Calu3 (cell line): ENCODE measurements around the gene CBX7. TPM values are rescaled to one million over a fixed set of nuclear protein-coding genes. Genes with fewer than 3 reads are reported as not detected.
"Not testable (repeated sequence)": the region's sequence is repeated elsewhere in the genome, so short reads cannot be mapped to it uniquely, and the experiment has no call there.

Experiments
- BruUV-seq: library from RNA; stranded (reverse); fragments of 400-500 nt; replicated peaks from 2 replicates; lab custom pipeline; 2021; lab: Mats Ljungman, UMichigan
- CTCF ChIA-PET: fragments of 300-600 bp; sonication (Branson Sonifier 250); formaldehyde crosslinking; loops from one replicate; lab custom pipeline; 2022; ENCODE audit warnings: antibody characterized with exemption; lab: Charles Lee
- DNase-seq: peaks from one replicate; pipeline ENCODE4 v3.0.0; 2022
- H3K27ac Mint-ChIP-seq: one replicate; pipeline ENCODE4 v1.8.0; 2022; ENCODE audit warnings: mixed read lengths; ENCODE audit not compliant: unreplicated experiment
- H3K27me3 Mint-ChIP-seq: one replicate; pipeline ENCODE4 v1.8.0; 2022; ENCODE audit warnings: mixed read lengths; ENCODE audit not compliant: unreplicated experiment
- H3K36me3 Mint-ChIP-seq: one replicate; pipeline ENCODE4 v1.8.0; 2022; ENCODE audit warnings: mild to moderate bottlenecking, moderate library complexity, mixed read lengths; ENCODE audit not compliant: insufficient read depth, unreplicated experiment
- H3K4me1 Mint-ChIP-seq: one replicate; pipeline ENCODE4 v1.8.0; 2022; ENCODE audit warnings: mild to moderate bottlenecking, low read depth, mixed read lengths; ENCODE audit not compliant: unreplicated experiment
- H3K4me3 Mint-ChIP-seq: one replicate; pipeline ENCODE4 v1.8.0; 2022; ENCODE audit warnings: mild to moderate bottlenecking, low read depth, moderate library complexity, mixed read lengths; ENCODE audit not compliant: unreplicated experiment
- H3K9me3 Mint-ChIP-seq: one replicate; pipeline ENCODE4 v1.8.0; 2022; ENCODE audit warnings: low read depth, mixed read lengths; ENCODE audit not compliant: unreplicated experiment
- intact Hi-C: fragments of 100-400 bp; cut with micrococcal nuclease; formaldehyde crosslinking; loops from one replicate; pipeline ENCODE4 v1.10.0; 2022; ENCODE audit not compliant: unreplicated experiment
- total RNA-seq: library from RNA; stranded (reverse); gene quantifications from 2 replicates; pipeline ENCODE4 v1.2.3, GENCODE V29; 2022
- TF ChIP-seq, protein P1 (sequence below): fragments of 200-600 bp; IDR thresholded peaks from one replicate; pipeline ENCODE4 v1.8.0; 2022; ENCODE audit warnings: antibody characterized with exemption; ENCODE audit not compliant: unreplicated experiment

CBX7 gene
- total RNA-seq, 1 experiment from 2014 or later = 10.5 TPM

DNA sequence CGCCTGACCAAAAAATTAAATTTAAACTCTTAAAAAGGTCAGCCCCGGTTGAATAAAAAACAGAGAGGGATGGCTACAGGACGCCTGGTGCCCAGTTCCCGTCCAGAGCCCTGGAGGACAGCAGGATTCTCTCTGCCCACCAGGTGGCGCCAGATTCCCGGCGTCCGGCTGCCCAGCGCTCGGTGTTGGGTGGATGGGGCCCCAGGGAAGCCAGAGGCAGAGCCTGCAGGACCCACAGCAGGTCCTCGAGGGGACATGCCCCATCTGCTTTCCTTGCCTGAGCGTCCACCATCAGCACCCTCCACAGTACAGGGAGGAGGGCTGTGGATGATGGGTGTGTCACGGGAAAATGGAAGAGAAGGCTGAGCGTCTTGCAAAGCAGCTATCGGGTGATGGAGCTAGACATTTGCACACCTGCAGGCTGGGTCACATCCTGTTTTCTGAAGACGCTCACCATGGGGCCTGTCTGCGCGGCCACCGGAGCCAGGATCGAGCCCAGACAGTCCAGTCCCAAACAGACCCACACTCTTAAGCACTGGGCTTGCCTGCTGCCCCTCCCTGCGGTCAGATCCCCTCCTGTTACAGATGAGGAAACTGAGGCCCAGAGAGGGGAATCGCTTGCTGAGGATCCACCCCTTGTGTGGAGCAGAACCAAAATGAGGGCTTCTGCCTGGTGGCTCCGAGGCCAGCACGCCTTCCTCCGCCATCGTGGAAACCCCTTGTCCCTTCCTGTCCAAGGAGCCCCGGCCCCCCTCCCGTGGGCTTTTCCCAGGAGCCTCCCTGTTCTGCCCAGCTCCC is 18.5 kb upstream of the CBX7 start:
- DNase-seq = peak; percentile 93
- Mint-ChIP-seq H3K4me3 (no peak overlapping the region), H3K4me1 (peaks cover 63% of the 10 kb centered on the region), H3K9me3 (no peaks in the 10 kb centered on the region), H3K36me3 (peaks cover 26% of the 10 kb centered on the region), H3K27ac (peak overlapping the region; percentile 0), H3K27me3 (no peaks in the 10 kb centered on the region)
- CTCF ChIA-PET = interaction anchor here (0.6 to 2.5 kb wide), 11 partner anchors 35 to 358 kb away, joined by 3 to 29 read pairs (median 3); no protein-coding TSS in a partner anchor
- no TSS peak for BruUV-seq
- TF ChIP-seq, protein P1, sequence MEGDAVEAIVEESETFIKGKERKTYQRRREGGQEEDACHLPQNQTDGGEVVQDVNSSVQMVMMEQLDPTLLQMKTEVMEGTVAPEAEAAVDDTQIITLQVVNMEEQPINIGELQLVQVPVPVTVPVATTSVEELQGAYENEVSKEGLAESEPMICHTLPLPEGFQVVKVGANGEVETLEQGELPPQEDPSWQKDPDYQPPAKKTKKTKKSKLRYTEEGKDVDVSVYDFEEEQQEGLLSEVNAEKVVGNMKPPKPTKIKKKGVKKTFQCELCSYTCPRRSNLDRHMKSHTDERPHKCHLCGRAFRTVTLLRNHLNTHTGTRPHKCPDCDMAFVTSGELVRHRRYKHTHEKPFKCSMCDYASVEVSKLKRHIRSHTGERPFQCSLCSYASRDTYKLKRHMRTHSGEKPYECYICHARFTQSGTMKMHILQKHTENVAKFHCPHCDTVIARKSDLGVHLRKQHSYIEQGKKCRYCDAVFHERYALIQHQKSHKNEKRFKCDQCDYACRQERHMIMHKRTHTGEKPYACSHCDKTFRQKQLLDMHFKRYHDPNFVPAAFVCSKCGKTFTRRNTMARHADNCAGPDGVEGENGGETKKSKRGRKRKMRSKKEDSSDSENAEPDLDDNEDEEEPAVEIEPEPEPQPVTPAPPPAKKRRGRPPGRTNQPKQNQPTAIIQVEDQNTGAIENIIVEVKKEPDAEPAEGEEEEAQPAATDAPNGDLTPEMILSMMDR = peak; percentile 95
- intact Hi-C loops = loop anchor here (2.0 to 10.0 kb wide), 2 partner anchors 74 to 140 kb away; partner anchors contain the start of gene PDGFB

DNA sequence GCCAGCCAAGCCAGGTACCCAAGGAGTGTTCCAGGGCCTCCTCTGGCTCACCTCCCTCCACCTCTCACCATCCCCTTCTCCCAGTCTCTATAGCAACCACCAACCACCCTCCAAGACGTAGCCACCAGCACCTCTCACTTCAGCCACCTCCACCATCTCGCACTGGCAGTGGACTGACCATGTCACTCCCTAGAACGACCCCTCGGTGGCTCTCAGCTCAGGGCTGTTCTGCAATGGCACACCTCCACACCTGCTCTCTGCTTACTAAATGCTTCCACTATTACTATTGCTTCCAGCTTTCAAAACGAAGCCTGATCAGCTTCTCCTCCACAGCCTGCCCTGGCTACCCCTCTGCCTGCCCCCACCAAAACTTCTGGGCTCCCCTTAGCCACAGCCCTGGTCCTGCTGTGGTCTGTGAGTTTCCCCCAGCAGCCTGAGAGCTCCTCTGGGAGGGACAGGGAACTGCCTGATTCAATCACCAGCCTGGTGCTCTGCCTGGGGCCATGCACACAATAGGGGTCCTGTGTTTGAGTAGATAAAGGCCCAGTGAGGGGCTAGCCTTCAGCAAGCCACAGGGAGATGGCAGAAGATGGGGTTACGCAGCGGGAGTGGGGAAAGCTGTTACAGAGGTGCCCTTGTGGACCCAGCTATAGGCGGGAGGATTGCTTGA is 17.5 kb upstream of the CBX7 start:
- DNase-seq = no peak
- no peaks in the 10 kb centered on the region for H3K9me3 Mint-ChIP-seq
- TF ChIP-seq, protein P1 = no peak
- CTCF ChIA-PET = interaction anchor here (0.7 to 2.5 kb wide), 4 partner anchors 68 to 146 kb away, joined by 3 to 29 read pairs (median 10); no protein-coding TSS in a partner anchor
- H3K27me3 Mint-ChIP-seq = no peaks in the 10 kb centered on the region
- H3K4me3 Mint-ChIP-seq = no peak overlapping the region
- intact Hi-C loops = loop anchor here (2.0 to 10.0 kb wide), 2 partner anchors 75 to 141 kb away; partner anchors contain the start of gene PDGFB
- H3K4me1 Mint-ChIP-seq = peaks cover 52% of the 10 kb centered on the region
- peaks cover 18% of the 10 kb centered on the region for H3K36me3 Mint-ChIP-seq
- no TSS peak for BruUV-seq
- H3K27ac Mint-ChIP-seq = no peak overlapping the region

DNA sequence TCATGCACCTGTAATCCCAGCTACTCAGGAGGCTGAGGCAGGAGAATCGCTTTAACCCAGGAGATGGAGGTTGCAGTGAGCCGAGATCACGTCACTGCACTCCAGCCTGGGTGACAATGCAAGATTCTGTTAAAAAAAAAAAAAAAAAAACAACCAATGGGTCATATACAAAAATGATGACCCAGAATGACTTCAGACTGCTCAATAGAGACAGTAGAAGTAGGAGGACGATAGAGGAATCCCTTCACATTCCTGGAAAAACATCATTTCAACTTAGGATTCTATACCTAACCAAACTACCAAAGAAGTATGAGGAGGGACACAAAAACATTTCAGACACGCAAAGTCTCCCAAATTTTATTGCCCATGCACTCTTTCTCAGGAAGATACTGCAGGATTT is 14.1 kb upstream of the CBX7 start:
- Mint-ChIP-seq H3K9me3 (no peaks in the 10 kb centered on the region), H3K27ac (no peak overlapping the region), H3K36me3 (peaks cover 5% of the 10 kb centered on the region), H3K4me1 (peaks cover 22% of the 10 kb centered on the region), H3K27me3 (no peaks in the 10 kb centered on the region), H3K4me3 (no peak overlapping the region)
- intact Hi-C loops = no loop called here
- CTCF ChIA-PET = interaction anchor here (0.6 kb wide), 1 partner anchor 87 kb away, joined by 5 read pairs; no protein-coding TSS in a partner anchor
- DNase-seq = no peak
- no TSS peak for BruUV-seq
- TF ChIP-seq, protein P1 = no peak

DNA sequence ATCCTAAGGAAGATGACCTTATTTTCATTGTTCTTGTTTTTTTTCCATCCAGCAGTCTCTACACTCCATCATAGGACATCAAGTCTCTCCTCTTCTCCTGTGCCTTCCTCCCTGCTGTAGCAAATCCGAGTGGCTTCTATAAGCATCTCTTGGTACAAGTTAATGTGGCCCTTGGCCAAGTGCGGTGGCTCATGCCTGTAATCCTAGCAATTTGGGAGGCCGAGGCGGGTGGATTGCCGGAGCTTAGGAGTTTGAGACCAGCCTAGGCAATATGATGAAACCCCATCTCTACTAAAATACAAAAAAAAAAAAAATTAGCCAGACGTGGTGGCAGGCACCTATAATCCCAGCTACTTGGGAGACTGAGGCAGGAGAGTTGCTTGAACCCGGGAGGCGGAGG is 3.6 kb upstream of the CBX7 start:
- H3K27me3 Mint-ChIP-seq = peaks cover 52% of the 10 kb centered on the region
- peaks cover 23% of the 10 kb centered on the region for H3K36me3 Mint-ChIP-seq
- BruUV-seq, DNase-seq, H3K9me3 Mint-ChIP-seq, H3K27ac Mint-ChIP-seq, H3K4me3 Mint-ChIP-seq, intact Hi-C loops: not testable (repeated sequence)
- peaks cover 12% of the 10 kb centered on the region for H3K4me1 Mint-ChIP-seq
- CTCF ChIA-PET = interaction anchor here (0.7 to 0.9 kb wide), 2 partner anchors 128 to 1041 kb away, joined by 3 to 5 read pairs; no protein-coding TSS in a partner anchor
